Trophoblast cell (in vitro differentiated cells and primary cell): Measurements from ENCODE around the gene AQP5.

Source experiments
- DNase-seq, 2 donors: peaks; one replicate each; pipeline ENCODE4 v3.0.0-alpha.2; 2016
- H2AFZ ChIP-seq: 2 replicates; pipeline ENCODE4 v1.6.1; 2013; ENCODE audit warnings: low read length, moderate library complexity, mild to moderate bottlenecking; ENCODE audit not compliant: insufficient read depth, poor library complexity
- H2AK5ac ChIP-seq: 2 replicates; pipeline ENCODE4 v1.6.1; 2013; ENCODE audit warnings: mild to moderate bottlenecking, low read length
- H2BK120ac ChIP-seq: 2 replicates; pipeline ENCODE4 v1.6.1; 2013; ENCODE audit warnings: low read length, mild to moderate bottlenecking, moderate library complexity; ENCODE audit not compliant: insufficient read depth, poor library complexity
- H2BK12ac ChIP-seq: 2 replicates; pipeline ENCODE4 v1.6.1; 2013; ENCODE audit warnings: mild to moderate bottlenecking, low read length, moderate library complexity
- H2BK5ac ChIP-seq: 2 replicates; pipeline ENCODE4 v1.6.1; 2013; ENCODE audit warnings: low read length, low read depth, moderate library complexity, mild to moderate bottlenecking; ENCODE audit not compliant: poor library complexity
- H3K14ac ChIP-seq: 2 replicates; pipeline ENCODE4 v1.6.1; 2013; ENCODE audit warnings: mild to moderate bottlenecking, low read length
- H3K18ac ChIP-seq: 2 replicates; pipeline ENCODE4 v1.6.1; 2013; ENCODE audit warnings: mild to moderate bottlenecking, low read length
- H3K23ac ChIP-seq: 2 replicates; pipeline ENCODE4 v1.6.1; 2013; ENCODE audit warnings: low read length
- H3K27ac ChIP-seq: 2 replicates; pipeline ENCODE4 v1.5.1; 2013; ENCODE audit warnings: low read depth, mild to moderate bottlenecking, inconsistent platforms, low read length, moderate library complexity
- H3K27me3 ChIP-seq: 2 replicates; pipeline ENCODE4 v1.6.1; 2013; ENCODE audit warnings: inconsistent platforms, mild to moderate bottlenecking, low read length, moderate library complexity; ENCODE audit not compliant: insufficient read depth
- H3K36me3 ChIP-seq, 2 experiments: 1 replicate in 1 of 2; 2 replicates in 1 of 2; pipeline ENCODE4 v1.6.1; 2013; ENCODE audit warnings: low read length in 2 of 2, mild to moderate bottlenecking in 2 of 2, moderate library complexity in 1 of 2; ENCODE audit not compliant: insufficient read depth in 2 of 2, control insufficient read depth in 1 of 2
- H3K4ac ChIP-seq: 2 replicates; pipeline ENCODE4 v1.6.1; 2013; ENCODE audit warnings: low read depth, mild to moderate bottlenecking, low read length, moderate library complexity
- H3K4me1 ChIP-seq, 2 experiments: 1 replicate in 1 of 2; 2 replicates in 1 of 2; pipeline ENCODE4 v1.6.1; 2013; ENCODE audit warnings: low read length in 2 of 2, mild to moderate bottlenecking in 2 of 2, moderate library complexity in 1 of 2; ENCODE audit not compliant: insufficient read depth in 2 of 2, control insufficient read depth in 1 of 2
- H3K4me2 ChIP-seq: 2 replicates; pipeline ENCODE4 v1.6.1; 2013; ENCODE audit warnings: inconsistent platforms, mild to moderate bottlenecking, low read length, moderate library complexity
- H3K4me3 ChIP-seq: 2 replicates; pipeline ENCODE4 v1.5.1; 2013; ENCODE audit warnings: mild to moderate bottlenecking, low read depth, low read length, inconsistent platforms
- H3K79me1 ChIP-seq: one replicate; pipeline ENCODE4 v1.6.1; 2013; ENCODE audit warnings: low read length
- H3K79me2 ChIP-seq: 2 replicates; pipeline ENCODE4 v1.6.1; 2013; ENCODE audit warnings: low read length, mild to moderate bottlenecking; ENCODE audit not compliant: control insufficient read depth, insufficient read depth, poor library complexity
- H3K9ac ChIP-seq: 2 replicates; pipeline ENCODE4 v1.6.1; 2013; ENCODE audit warnings: mild to moderate bottlenecking, low read length
- H3K9me3 ChIP-seq: 2 replicates; pipeline ENCODE4 v1.6.1; 2013; ENCODE audit warnings: low read depth, mild to moderate bottlenecking, control low read depth, inconsistent platforms, low read length; ENCODE audit not compliant: insufficient read depth
- H4K12ac ChIP-seq: 2 replicates; pipeline ENCODE4 v1.6.1; 2013; ENCODE audit warnings: low read depth, mild to moderate bottlenecking, low read length, moderate library complexity
- H4K8ac ChIP-seq: 2 replicates; pipeline ENCODE4 v1.6.1; 2013; ENCODE audit warnings: low read depth, mild to moderate bottlenecking, low read length, moderate library complexity
- H4K91ac ChIP-seq: one replicate; pipeline ENCODE4 v1.6.1; 2013; ENCODE audit warnings: low read depth, mild to moderate bottlenecking, low read length, moderate library complexity
- WGBS: extraction: QIAGEN DNeasy Blood & Tissue Kit; methylation state at CpG from one replicate; pipeline ENCODE4 v1.1.7; 2013; ENCODE audit warnings: missing lambda C conversion rate; ENCODE audit not compliant: insufficient read length, insufficient coverage; ENCODE audit errors: extremely low coverage; 5-methylcytosine and 5-hydroxymethylcytosine counted together

The AQP5 gene

GRCh38 chr12:49939707-49940106 lies 22.0 kb upstream of the AQP5 start:
- Histone ChIP-seq H4K12ac (no peak overlapping the region), H3K9ac (no peak overlapping the region), H3K79me1 (no peaks in the 10 kb centered on the region), H3K14ac (no peak overlapping the region), H3K27me3 (no peaks in the 10 kb centered on the region), H2AK5ac (no peak overlapping the region), H3K79me2 (no peaks in the 10 kb centered on the region), H3K4me1 (no peaks in the 10 kb centered on the region), H3K23ac (no peak overlapping the region), H3K27ac (no peak overlapping the region), H3K36me3 (no peaks in the 10 kb centered on the region), H3K18ac (no peak overlapping the region), H4K8ac (no peak overlapping the region), H3K4ac (no peak overlapping the region), H3K4me3 (no peak overlapping the region), H2AFZ (no peak overlapping the region), H2BK5ac (no peak overlapping the region), H3K4me2 (no peak overlapping the region), H3K9me3 (no peaks in the 10 kb centered on the region), H4K91ac (no peak overlapping the region), H2BK120ac (no peak overlapping the region), H2BK12ac (no peak overlapping the region)
- DNase-seq: no peak
- WGBS: no CpG with 5 or more reads among the region's 1 CpG

GRCh38 chr12:49941556-49942511 lies 19.8 kb upstream of the AQP5 start:
- H3K79me2 ChIP-seq: no peaks in the 10 kb centered on the region
- H3K27ac ChIP-seq: no peak overlapping the region
- no peaks in the 10 kb centered on the region for H3K9me3 ChIP-seq
- no peaks in the 10 kb centered on the region for H3K36me3 ChIP-seq
- no peaks in the 10 kb centered on the region for H3K27me3 ChIP-seq
- no peaks in the 10 kb centered on the region for H3K79me1 ChIP-seq
- no CpG with 5 or more reads among the region's 13 CpGs for WGBS
- no peak overlapping the region for H2BK120ac ChIP-seq
- no peak overlapping the region for H3K4ac ChIP-seq
- peaks cover 0 to 2% of the 10 kb centered on the region in 2 experiments for H3K4me1 ChIP-seq
- H2AK5ac ChIP-seq: no peak overlapping the region
- no peak overlapping the region for H3K4me3 ChIP-seq
- H2BK5ac ChIP-seq: no peak overlapping the region
- H2AFZ ChIP-seq: no peak overlapping the region
- no peak overlapping the region for H3K23ac ChIP-seq
- H3K9ac ChIP-seq: no peak overlapping the region
- H3K4me2 ChIP-seq: no peak overlapping the region
- H2BK12ac ChIP-seq: no peak overlapping the region
- no peak overlapping the region for H4K12ac ChIP-seq
- H4K8ac ChIP-seq: no peak overlapping the region
- no peak overlapping the region for H3K18ac ChIP-seq
- DNase-seq: no peak
- H3K14ac ChIP-seq: no peak overlapping the region
- H4K91ac ChIP-seq: no peak overlapping the region

- no peaks in the 10 kb centered on the region for H3K79me1 ChIP-seq
- H3K27ac ChIP-seq: no peak overlapping the region
- no peaks in the 10 kb centered on the region for H3K36me3 ChIP-seq
- H3K9ac ChIP-seq: no peak overlapping the region
- H3K23ac ChIP-seq: no peak overlapping the region
- H2AK5ac ChIP-seq: no peak overlapping the region
- no peaks in the 10 kb centered on the region for H3K9me3 ChIP-seq
- no peaks in the 10 kb centered on the region for H3K79me2 ChIP-seq
- no peak overlapping the region for H2BK12ac ChIP-seq
- H3K18ac ChIP-seq: no peak overlapping the region
- H4K12ac ChIP-seq: no peak overlapping the region
- no peak overlapping the region for H4K91ac ChIP-seq
- no peak overlapping the region for H2BK5ac ChIP-seq
- DNase-seq: no peak
- H3K4me2 ChIP-seq: no peak overlapping the region
- no peak overlapping the region for H3K4ac ChIP-seq
- peaks cover 0 to 2% of the 10 kb centered on the region in 2 experiments for H3K4me1 ChIP-seq
- no CpG with 5 or more reads among the region's 3 CpGs for WGBS
- no peak overlapping the region for H2AFZ ChIP-seq
- no peaks in the 10 kb centered on the region for H3K27me3 ChIP-seq
- H3K14ac ChIP-seq: no peak overlapping the region
- H2BK120ac ChIP-seq: no peak overlapping the region
- H3K4me3 ChIP-seq: no peak overlapping the region
- H4K8ac ChIP-seq: no peak overlapping the region
Observed at GRCh38 chr12:49942512-49942893, 19.2 kb upstream of the AQP5 start.

GRCh38 chr12:49942921-49943624 lies 18.6 kb upstream of the AQP5 start:
- no CpG with 5 or more reads among the region's 14 CpGs for WGBS
- Histone ChIP-seq H3K27me3 (no peaks in the 10 kb centered on the region), H3K4me3 (no peak overlapping the region), H4K91ac (no peak overlapping the region), H2AFZ (no peak overlapping the region), H2BK5ac (no peak overlapping the region), H3K4me2 (no peak overlapping the region), H3K23ac (no peak overlapping the region), H3K18ac (no peak overlapping the region), H3K79me2 (no peaks in the 10 kb centered on the region), H3K27ac (no peak overlapping the region), H3K36me3 (no peaks in the 10 kb centered on the region), H2BK120ac (no peak overlapping the region), H4K12ac (no peak overlapping the region), H3K14ac (no peak overlapping the region), H3K9ac (no peak overlapping the region), H4K8ac (no peak overlapping the region), H3K4me1 (peaks cover 0 to 2% of the 10 kb centered on the region in 2 experiments), H2BK12ac (no peak overlapping the region), H3K79me1 (no peaks in the 10 kb centered on the region), H3K9me3 (no peaks in the 10 kb centered on the region), H3K4ac (no peak overlapping the region), H2AK5ac (no peak overlapping the region)
- DNase-seq: no peak
